ENCODE measurements around the gene EOGT.

DNA sequence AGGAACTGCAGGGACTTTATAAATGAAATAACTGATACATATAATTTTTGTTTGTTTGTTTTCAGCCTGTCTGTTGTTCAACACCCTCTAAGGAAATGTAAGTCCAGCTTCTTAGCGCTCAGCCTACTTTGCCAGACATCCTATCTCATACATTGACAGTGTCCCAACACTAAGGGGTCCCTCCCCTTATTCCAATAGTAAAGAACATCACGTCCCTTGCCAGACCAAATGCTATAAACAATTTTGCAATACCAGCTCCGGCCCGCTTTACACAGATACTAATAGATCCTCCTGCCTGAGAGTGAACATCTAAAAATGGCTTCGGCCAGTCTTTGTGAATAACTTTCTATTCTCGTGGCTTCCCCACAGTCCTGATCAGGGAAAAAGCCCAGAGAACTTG lies 76.6 kb downstream of the EOGT start:
- TF ChIP-seq, protein P1, sequence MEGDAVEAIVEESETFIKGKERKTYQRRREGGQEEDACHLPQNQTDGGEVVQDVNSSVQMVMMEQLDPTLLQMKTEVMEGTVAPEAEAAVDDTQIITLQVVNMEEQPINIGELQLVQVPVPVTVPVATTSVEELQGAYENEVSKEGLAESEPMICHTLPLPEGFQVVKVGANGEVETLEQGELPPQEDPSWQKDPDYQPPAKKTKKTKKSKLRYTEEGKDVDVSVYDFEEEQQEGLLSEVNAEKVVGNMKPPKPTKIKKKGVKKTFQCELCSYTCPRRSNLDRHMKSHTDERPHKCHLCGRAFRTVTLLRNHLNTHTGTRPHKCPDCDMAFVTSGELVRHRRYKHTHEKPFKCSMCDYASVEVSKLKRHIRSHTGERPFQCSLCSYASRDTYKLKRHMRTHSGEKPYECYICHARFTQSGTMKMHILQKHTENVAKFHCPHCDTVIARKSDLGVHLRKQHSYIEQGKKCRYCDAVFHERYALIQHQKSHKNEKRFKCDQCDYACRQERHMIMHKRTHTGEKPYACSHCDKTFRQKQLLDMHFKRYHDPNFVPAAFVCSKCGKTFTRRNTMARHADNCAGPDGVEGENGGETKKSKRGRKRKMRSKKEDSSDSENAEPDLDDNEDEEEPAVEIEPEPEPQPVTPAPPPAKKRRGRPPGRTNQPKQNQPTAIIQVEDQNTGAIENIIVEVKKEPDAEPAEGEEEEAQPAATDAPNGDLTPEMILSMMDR (IDR thresholded peaks at IDR 0.05) = no peak
- TF ChIP-seq POLR2A (IDR thresholded peaks at IDR 0.05) = no peak
